GM12872 (cell line): ENCODE results near the gene TBXA2R.

ENCODE experiments used
- TF ChIP-seq, protein P1 (sequence below): IDR thresholded peaks from 3 replicates; pipeline ENCODE4 v1.5.1; 2011; ENCODE audit warnings: low read depth, mild to moderate bottlenecking, low read length, moderate library complexity; ENCODE audit not compliant: insufficient read depth

TBXA2R gene

DNA sequence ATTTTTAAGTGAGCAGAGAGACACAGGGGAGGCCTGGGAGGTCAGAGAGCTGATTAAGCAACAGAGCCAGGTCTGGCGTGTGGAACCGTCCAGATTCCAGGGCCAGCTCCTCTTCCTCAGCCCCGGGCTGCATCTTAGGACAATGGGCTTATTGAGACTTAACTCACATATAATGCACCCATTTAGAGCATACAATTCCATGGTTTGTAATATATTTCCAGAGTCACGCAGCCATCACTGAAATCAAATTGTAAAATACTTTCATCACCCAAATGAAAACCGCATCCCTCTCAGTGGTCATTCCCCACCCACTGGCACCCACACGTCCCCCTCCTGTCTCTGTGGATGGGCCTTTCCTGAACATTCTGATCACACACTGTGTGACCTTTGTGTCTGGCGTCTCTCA, 36.1 kb downstream of the TBXA2R start:
- TF ChIP-seq, protein P1, sequence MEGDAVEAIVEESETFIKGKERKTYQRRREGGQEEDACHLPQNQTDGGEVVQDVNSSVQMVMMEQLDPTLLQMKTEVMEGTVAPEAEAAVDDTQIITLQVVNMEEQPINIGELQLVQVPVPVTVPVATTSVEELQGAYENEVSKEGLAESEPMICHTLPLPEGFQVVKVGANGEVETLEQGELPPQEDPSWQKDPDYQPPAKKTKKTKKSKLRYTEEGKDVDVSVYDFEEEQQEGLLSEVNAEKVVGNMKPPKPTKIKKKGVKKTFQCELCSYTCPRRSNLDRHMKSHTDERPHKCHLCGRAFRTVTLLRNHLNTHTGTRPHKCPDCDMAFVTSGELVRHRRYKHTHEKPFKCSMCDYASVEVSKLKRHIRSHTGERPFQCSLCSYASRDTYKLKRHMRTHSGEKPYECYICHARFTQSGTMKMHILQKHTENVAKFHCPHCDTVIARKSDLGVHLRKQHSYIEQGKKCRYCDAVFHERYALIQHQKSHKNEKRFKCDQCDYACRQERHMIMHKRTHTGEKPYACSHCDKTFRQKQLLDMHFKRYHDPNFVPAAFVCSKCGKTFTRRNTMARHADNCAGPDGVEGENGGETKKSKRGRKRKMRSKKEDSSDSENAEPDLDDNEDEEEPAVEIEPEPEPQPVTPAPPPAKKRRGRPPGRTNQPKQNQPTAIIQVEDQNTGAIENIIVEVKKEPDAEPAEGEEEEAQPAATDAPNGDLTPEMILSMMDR = no peak

DNA sequence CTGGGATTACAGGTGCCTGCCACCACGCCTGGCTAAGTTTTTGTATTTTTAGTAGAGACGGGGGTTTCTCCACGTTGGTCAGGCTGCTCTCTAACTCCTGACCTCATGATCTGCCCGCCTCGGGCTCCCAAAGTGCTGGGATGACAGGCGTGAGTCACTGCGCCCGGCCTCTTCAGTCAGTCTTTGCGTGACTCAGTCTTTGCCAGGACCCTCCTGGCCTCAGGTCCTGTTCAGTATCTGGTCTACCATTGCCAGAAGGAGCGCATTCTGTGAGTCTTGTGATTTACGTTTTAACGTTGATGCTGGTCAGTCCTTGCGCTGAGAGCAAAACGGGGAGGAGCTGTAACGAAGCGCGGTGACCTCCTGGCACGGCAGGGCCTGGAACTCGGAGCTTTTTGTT, 41.5 kb downstream of the TBXA2R start:
- TF ChIP-seq, protein P1 = no peak

DNA sequence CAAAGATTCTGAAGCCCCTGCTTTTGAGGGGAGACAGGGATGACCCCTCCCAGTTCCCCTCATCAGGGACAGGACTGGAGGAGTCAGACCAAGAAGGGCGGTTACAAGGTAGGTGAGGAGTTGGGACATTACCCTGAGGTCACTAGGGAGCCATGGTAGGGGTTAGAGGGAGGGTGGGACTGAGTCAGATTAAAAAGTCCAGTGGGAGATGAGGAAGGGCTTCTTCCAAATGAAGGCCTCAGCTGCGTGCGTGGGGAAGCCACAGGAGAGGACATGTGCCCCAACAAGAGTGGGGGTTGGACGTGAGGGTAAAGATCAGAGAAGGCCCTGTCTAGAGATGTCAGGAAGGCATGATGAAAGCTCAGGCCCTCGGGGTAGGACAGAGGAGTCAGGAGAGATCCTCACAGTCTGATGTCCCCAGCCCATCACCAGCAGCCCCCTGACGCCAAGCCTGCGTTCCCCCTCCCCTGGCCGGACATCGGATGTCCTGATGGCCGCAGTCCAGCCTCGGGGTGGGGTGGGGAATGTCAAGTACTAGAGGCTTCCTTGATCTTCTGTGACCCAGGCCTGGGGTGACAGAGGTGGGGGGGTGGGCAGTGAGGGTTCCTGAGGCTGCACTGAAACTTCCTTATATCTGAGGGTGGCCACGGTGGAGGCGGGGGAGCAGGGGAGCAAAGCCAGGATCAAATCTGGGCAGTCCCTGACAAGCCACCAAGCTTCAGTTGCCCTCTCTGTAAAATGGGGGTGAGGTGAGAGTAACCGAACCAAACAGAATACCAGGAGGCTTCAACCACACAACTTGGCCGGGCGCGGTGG, 42.8 kb downstream of the TBXA2R start:
- TF ChIP-seq, protein P1 = no peak

DNA sequence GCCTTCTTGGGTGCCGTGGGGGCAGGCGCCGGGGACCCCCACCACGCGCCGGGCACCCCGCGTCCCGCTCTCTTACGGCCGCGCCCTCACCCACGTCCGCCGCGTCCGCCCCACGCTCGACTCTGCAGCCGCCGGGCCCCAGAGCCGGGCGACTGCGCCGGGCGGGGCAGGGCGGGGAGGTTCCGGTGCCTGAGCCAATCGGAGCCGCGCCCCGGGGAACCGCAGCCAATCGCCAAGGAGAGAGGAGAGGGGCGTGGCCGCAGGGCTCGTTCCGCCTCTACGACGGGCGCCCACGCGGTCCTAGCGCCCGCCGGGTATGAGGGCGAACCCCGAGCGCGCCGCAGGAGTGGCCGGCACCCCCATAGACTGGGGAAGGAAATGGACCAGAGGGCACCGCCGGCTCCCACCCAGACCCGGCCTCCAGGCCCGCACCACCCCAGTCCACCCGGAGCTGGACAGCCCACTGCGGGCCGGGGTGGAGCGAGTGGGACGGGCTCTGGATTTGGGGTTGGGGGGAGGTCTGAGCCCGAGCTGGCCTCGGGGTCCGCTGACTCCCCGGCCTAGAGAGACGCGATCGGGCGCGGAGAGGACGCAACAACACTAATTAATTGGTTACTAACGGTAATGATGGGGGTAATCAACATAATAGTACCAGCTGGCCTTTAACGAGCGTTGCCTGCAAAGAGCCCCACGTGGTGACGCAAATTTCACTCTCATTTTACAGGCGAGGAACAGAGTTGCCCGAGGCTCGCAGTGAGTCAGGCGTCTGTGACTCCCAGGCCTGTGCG, 49.0 kb downstream of the TBXA2R start, which contains the start of gene MFSD12:
Gene MFSD12 (minus strand): TSS at position 126 of the 788 bp plus-strand sequence. CDS start 183 bp downstream, outside the sequence.
- TF ChIP-seq, protein P1 = no peak

DNA sequence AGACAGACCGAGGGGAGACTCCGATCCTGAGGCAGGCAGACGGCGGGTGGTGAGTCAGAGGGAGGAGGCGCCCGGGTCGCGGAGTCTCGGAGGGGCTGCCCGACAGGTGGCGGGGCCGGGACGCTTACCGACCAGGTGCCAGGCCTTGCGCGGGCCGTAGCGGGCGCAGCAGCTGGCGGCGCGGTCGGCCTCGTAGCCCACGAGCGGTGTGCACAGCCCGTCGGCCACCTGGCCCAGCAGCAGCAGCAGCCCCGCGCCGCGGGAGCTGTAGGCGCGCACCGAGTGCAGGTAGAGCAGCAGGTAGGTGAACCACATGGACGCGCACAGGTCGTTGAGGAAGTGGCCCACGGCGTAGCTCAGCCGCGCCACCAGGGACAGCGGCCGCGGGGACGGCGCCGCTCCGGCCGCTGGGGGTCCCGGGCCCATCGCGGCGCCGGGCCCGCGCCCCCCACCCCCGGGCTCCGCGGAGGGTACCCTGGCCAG, 49.7 kb downstream of the TBXA2R start:
- TF ChIP-seq, protein P1 = 0 out of 3 replicates have a peak, but pooled peaks have one; percentile 5

DNA sequence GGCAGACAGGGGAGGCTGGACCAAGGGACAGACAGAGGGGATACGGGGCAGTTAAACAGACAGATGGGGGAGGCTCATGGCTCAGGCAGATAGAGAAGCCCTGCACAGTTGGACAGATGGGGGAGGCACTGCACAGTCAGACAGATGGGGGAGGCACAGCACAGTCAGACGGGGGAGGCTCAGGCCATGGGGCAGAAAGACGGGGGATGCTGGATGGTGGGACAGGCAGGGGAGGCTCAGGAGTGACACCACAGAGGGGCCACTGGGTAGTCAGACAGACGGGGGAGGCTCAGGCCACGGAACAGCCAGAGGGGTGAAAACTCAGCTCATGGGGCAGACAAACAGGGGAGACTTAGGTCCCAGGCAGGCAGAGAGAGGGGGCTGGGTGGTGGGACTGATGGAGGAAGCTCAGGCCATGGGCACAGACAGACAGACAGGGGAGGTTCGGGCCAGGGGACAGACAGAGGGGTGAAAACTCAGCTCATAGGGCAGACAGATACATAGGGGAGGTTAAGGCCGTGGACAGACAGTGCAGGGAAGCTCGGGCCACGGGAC, 50.2 kb downstream of the TBXA2R start:
- TF ChIP-seq, protein P1 = no peak

DNA sequence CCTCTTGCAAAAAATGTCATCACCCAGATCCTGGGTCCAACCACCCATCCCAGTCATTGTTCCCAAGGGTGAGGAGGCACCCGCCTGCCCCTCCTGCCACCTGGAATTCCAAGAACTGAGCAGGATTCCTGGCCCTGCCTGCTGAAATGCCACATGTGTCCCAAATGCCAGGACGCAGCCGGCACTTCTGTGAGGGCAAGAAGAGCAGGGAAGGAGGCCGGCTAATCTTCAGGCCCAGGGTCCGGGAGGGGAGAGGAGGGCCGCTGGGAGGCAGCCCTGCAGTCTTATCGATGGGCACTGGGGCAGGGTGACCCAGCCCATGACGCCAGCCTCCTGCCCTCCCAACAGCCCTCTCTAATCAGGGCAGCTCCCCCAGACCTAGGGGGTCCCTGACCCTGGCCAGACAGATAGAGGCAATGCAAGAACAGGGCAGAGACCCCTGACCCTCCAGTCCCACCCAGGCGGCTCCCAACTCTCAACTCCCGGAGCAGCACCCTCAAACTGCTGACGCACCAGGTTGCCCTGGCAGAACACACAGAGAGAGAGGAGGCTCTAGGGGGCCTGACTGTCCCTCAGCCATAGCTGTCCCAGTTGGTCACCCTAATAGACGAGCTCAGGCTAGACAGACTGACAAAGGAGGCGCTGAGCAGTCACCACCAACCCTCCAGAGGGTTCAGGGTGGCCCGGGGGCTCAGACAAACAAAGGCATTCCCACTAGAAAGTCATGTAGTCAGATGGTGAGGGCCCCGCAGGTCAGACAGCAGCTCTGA, 50.8 kb downstream of the TBXA2R start:
- TF ChIP-seq, protein P1 = no peak
